IPS DF 6.9 (cell line): ENCODE results near the gene EEFSEC.

Experiments used
- DNase-seq: peaks from one replicate; pipeline ENCODE4 v3.0.0-alpha.2; 2013; ENCODE audit warnings: low read depth, low spot score
- H3K27ac ChIP-seq: one replicate; pipeline ENCODE4 v1.5.1; 2013; ENCODE audit warnings: low read length, control low read depth
- H3K27me3 ChIP-seq: 2 replicates; pipeline ENCODE4 v1.6.1; 2013; ENCODE audit warnings: mild to moderate bottlenecking, low read length; ENCODE audit not compliant: control insufficient read depth, insufficient read depth
- H3K36me3 ChIP-seq: 2 replicates; pipeline ENCODE4 v1.6.1; 2013; ENCODE audit warnings: low read length; ENCODE audit not compliant: control insufficient read depth, insufficient read depth
- H3K4me1 ChIP-seq: 2 replicates; pipeline ENCODE4 v1.6.1; 2013; ENCODE audit warnings: low read length; ENCODE audit not compliant: control insufficient read depth, insufficient read depth
- H3K4me3 ChIP-seq: 2 replicates; pipeline ENCODE4 v1.5.1; 2013; ENCODE audit warnings: mild to moderate bottlenecking, low read length
- H3K9me3 ChIP-seq: 2 replicates; pipeline ENCODE4 v1.6.1; 2013; ENCODE audit warnings: low read length, inconsistent platforms; ENCODE audit not compliant: control insufficient read depth, insufficient read depth
- WGBS: extraction: QIAGEN DNeasy Blood & Tissue Kit; methylation state at CpG from one replicate; pipeline ENCODE4 v1.1.7; 2013; ENCODE audit warnings: mixed read lengths, missing lambda C conversion rate; ENCODE audit not compliant: insufficient read length, insufficient coverage; 5-methylcytosine and 5-hydroxymethylcytosine counted together

EEFSEC gene

GRCh38 chr3:128271536-128272332 is 118.5 kb downstream of the EEFSEC start:
- WGBS, result no CpG with 5 or more reads among the region's 11 CpGs
- Histone ChIP-seq H3K4me3 (no peak overlapping the region), H3K4me1 (peaks cover 3% of the 10 kb centered on the region; the same call in 1 of the 2 replicates), H3K9me3 (no peaks in the 10 kb centered on the region), H3K27me3 (no peaks in the 10 kb centered on the region), H3K36me3 (no peaks in the 10 kb centered on the region; the same call in 1 of the 2 replicates), H3K27ac (no peak overlapping the region)
- no peak for DNase-seq

- no peaks in the 10 kb centered on the region for H3K9me3 ChIP-seq
- no CpG with 5 or more reads among the region's 5 CpGs for WGBS
- no peaks in the 10 kb centered on the region for H3K27me3 ChIP-seq
- no peak overlapping the region for H3K27ac ChIP-seq
- no peak for DNase-seq
- H3K4me3 ChIP-seq, result no peak overlapping the region
- no peaks in the 10 kb centered on the region; the same call in 1 of the 2 replicates for H3K36me3 ChIP-seq
- H3K4me1 ChIP-seq, result peaks cover 5% of the 10 kb centered on the region; the same call in 1 of the 2 replicates
Measured at GRCh38 chr3:128273109-128273840, 120.0 kb downstream of the EEFSEC start.

- WGBS, result no CpG with 5 or more reads among the region's 11 CpGs
- Histone ChIP-seq H3K36me3 (no peaks in the 10 kb centered on the region; the same call in 1 of the 2 replicates), H3K27me3 (no peaks in the 10 kb centered on the region), H3K9me3 (no peaks in the 10 kb centered on the region), H3K4me1 (peaks cover 5% of the 10 kb centered on the region; the same call in 1 of the 2 replicates), H3K4me3 (no peak overlapping the region), H3K27ac (no peak overlapping the region)
- no peak for DNase-seq
Measured at GRCh38 chr3:128273841-128274573, 120.7 kb downstream of the EEFSEC start.

- peaks cover 10% of the 10 kb centered on the region for H3K4me1 ChIP-seq
- no peak for DNase-seq
- no CpG with 5 or more reads among the region's 7 CpGs for WGBS
Measured at GRCh38 chr3:128274837-128275236, 121.6 kb downstream of the EEFSEC start.

GRCh38 chr3:128275316-128276145 is 122.2 kb downstream of the EEFSEC start:
- Histone ChIP-seq H3K9me3 (no peaks in the 10 kb centered on the region), H3K4me3 (no peak overlapping the region), H3K36me3 (no peaks in the 10 kb centered on the region), H3K27me3 (no peaks in the 10 kb centered on the region), H3K27ac (no peak overlapping the region), H3K4me1 (peaks cover 14% of the 10 kb centered on the region)
- WGBS, result no CpG with 5 or more reads among the region's 11 CpGs
- DNase-seq, result no peak

More at GRCh38 chr3:128274837-128275236, 121.6 kb downstream of the EEFSEC start:
- Histone ChIP-seq H3K36me3 (no peaks in the 10 kb centered on the region), H3K4me3 (no peak overlapping the region), H3K27ac (no peak overlapping the region), H3K27me3 (no peaks in the 10 kb centered on the region), H3K9me3 (no peaks in the 10 kb centered on the region)

GRCh38 chr3:128276146-128276435 is 122.8 kb downstream of the EEFSEC start:
- no peaks in the 10 kb centered on the region for H3K9me3 ChIP-seq
- DNase-seq, result no peak
- peaks cover 14% of the 10 kb centered on the region for H3K4me1 ChIP-seq
- H3K4me3 ChIP-seq, result no peak overlapping the region
- H3K27me3 ChIP-seq, result no peaks in the 10 kb centered on the region
- WGBS, result no CpG with 5 or more reads among the region's 3 CpGs
- H3K36me3 ChIP-seq, result no peaks in the 10 kb centered on the region
- H3K27ac ChIP-seq, result no peak overlapping the region

GRCh38 chr3:128276577-128277183 is 123.4 kb downstream of the EEFSEC start:
- Histone ChIP-seq H3K27ac (no peak overlapping the region), H3K27me3 (no peaks in the 10 kb centered on the region), H3K36me3 (no peaks in the 10 kb centered on the region), H3K9me3 (no peaks in the 10 kb centered on the region), H3K4me3 (no peak overlapping the region), H3K4me1 (peaks cover 17% of the 10 kb centered on the region)
- DNase-seq, result no peak
- WGBS, result no CpG with 5 or more reads among the region's 5 CpGs

- WGBS, result 100% methylated on average over 1 of the region's 5 CpGs
- H3K4me1 ChIP-seq, result peaks cover 19% of the 10 kb centered on the region
Measured at GRCh38 chr3:128277378-128278069, 124.2 kb downstream of the EEFSEC start.

GRCh38 chr3:128278130-128278529 is 124.8 kb downstream of the EEFSEC start:
- H3K27ac ChIP-seq, result no peak overlapping the region
- no peaks in the 10 kb centered on the region for H3K27me3 ChIP-seq
- no peak for DNase-seq
- H3K9me3 ChIP-seq, result no peaks in the 10 kb centered on the region
- no peaks in the 10 kb centered on the region for H3K36me3 ChIP-seq
- H3K4me1 ChIP-seq, result peaks cover 21% of the 10 kb centered on the region
- WGBS, result no CpG with 5 or more reads among the region's 3 CpGs
- no peak overlapping the region for H3K4me3 ChIP-seq

More at GRCh38 chr3:128277378-128278069, 124.2 kb downstream of the EEFSEC start:
- no peaks in the 10 kb centered on the region for H3K36me3 ChIP-seq
- H3K4me3 ChIP-seq, result no peak overlapping the region
- H3K27ac ChIP-seq, result no peak overlapping the region
- H3K27me3 ChIP-seq, result no peaks in the 10 kb centered on the region
- DNase-seq, result no peak
- no peaks in the 10 kb centered on the region for H3K9me3 ChIP-seq
